A549 (cell line): ENCODE measurements around the gene IFI44. TPM values are rescaled to one million over a fixed set of nuclear protein-coding genes. Genes with fewer than 3 reads are reported as not detected.

ENCODE experiments used
- ATAC-seq, 2 experiments: fragments of 200-7000 bp in 1 of 2; fragments of >200 bp in 1 of 2; cut with Nextera tagmentation in 1 of 2; cut with Tn5 transposase in 1 of 2; 3 replicates each; pipeline versions ENCODE4 v1.8.0 to v1.9.1; 2018 to 2020; ENCODE audit warnings: mild to moderate bottlenecking in 1 of 2, moderate library complexity in 1 of 2
- CTCF ChIA-PET: fragments of 300-600 bp; sonication (Branson Sonifier 250); formaldehyde crosslinking; extraction: SDS; loops from one replicate; lab custom pipeline; 2021; ENCODE audit warnings: antibody characterized with exemption, inconsistent platforms; lab: Yijun Ruan, JAX
- POLR2A ChIA-PET: fragments of 350-600 bp; formaldehyde crosslinking; extraction: SDS; loops from one replicate; lab custom pipeline; 2021; ENCODE audit warnings: antibody characterized with exemption, inconsistent platforms; lab: Yijun Ruan, JAX
- DNase-seq, 2 experiments: peaks; one replicate each; pipeline versions ENCODE4 v3.0.0 to v3.0.0-alpha.2; 2011 to 2016; ENCODE audit warnings: low read depth in 1 of 2, low spot score in 1 of 2
- FAIRE-seq: peaks from 2 replicates; lab custom pipeline; 2011; peaks lifted over from hg19 to GRCh38; lab: Jason Lieb, UNC
- H3K27ac ChIP-seq, 2 experiments: fragments of >200 bp; sonication (Bioruptor Twin); formaldehyde crosslinking; 3 replicates each; pipeline ENCODE4 v1.5.1; 2016 to 2017
- H3K4me1 ChIP-seq: fragments of >200 bp; sonication (Bioruptor Twin); formaldehyde crosslinking; 3 replicates; pipeline ENCODE4 v1.6.1; 2016
- H3K4me2 ChIP-seq: fragments of >200 bp; sonication (Bioruptor Twin); formaldehyde crosslinking; 3 replicates; pipeline ENCODE4 v1.6.1; 2016
- H3K4me3 ChIP-seq: fragments of >200 bp; sonication (Bioruptor Twin); formaldehyde crosslinking; 3 replicates; pipeline ENCODE4 v1.5.1; 2016
- H3K9me3 ChIP-seq: fragments of >200 bp; sonication (Bioruptor Twin); formaldehyde crosslinking; 3 replicates; pipeline ENCODE4 v1.6.1; 2016
- BCL3 ChIP-seq: fragments of >200 bp; sonication (Bioruptor Twin); formaldehyde crosslinking; IDR thresholded peaks from 3 replicates; pipeline ENCODE4 v1.6.1; 2016
- CEBPB ChIP-seq, 2 experiments: fragments of >200 bp in 1 of 2; sonication (Bioruptor Twin) in 1 of 2; formaldehyde crosslinking in 1 of 2; IDR thresholded peaks; 2 replicates each; pipeline ENCODE4 v1.6.1; 2012 to 2016
- CHD2 ChIP-seq: fragments of 150-350 bp; IDR thresholded peaks from 2 replicates; pipeline ENCODE4 v1.6.1; 2014; ENCODE audit warnings: low read length; ENCODE audit not compliant: partially characterized antibody
- CHD4 ChIP-seq: fragments of 200-600 bp; sonication (generic); IDR thresholded peaks from 2 replicates; pipeline ENCODE4 v1.6.1; 2016; ENCODE audit warnings: antibody characterized with exemption, mild to moderate bottlenecking, borderline replicate concordance
- ELK1 ChIP-seq: fragments of 150-350 bp; IDR thresholded peaks from 2 replicates; pipeline ENCODE4 v1.6.1; 2014; ENCODE audit warnings: low read depth, mild to moderate bottlenecking, low read length
- ESRRA ChIP-seq: fragments of 150-350 bp; IDR thresholded peaks from 2 replicates; pipeline ENCODE4 v1.6.1; 2014; ENCODE audit warnings: mild to moderate bottlenecking, low read length, borderline replicate concordance
- FOSL2 ChIP-seq, 2 experiments: fragments of 450-650 bp in 1 of 2; fragments of >200 bp in 1 of 2; sonication (Bioruptor Twin) in 1 of 2; formaldehyde crosslinking; IDR thresholded peaks; 2 replicates each; pipeline versions ENCODE4 v1.5.0 to v1.6.1; 2016 to 2020; ENCODE audit warnings: mild to moderate bottlenecking in 1 of 2, moderate library complexity in 1 of 2
- GATA3 ChIP-seq: IDR thresholded peaks from 2 replicates; pipeline ENCODE4 v1.6.1; 2012; ENCODE audit warnings: borderline replicate concordance
- HEYL ChIP-seq: fragments of 250-450 bp; sonication (Bioruptor Pico); IDR thresholded peaks from 2 replicates; pipeline ENCODE4 v1.8.0; 2021; ENCODE audit warnings: mild to moderate bottlenecking, moderate library complexity
- HOXB13 ChIP-seq: fragments of 250-450 bp; sonication (Bioruptor Pico); IDR thresholded peaks from 2 replicates; pipeline ENCODE4 v1.5.0; 2020; ENCODE audit warnings: low read depth, mild to moderate bottlenecking, moderate library complexity
- HOXB5 ChIP-seq: fragments of 250-450 bp; sonication (Bioruptor Pico); IDR thresholded peaks from 2 replicates; pipeline ENCODE4 v1.5.0; 2020; ENCODE audit warnings: mild to moderate bottlenecking, moderate library complexity
- JUNB ChIP-seq: fragments of >200 bp; sonication (Bioruptor Twin); formaldehyde crosslinking; IDR thresholded peaks from 2 replicates; pipeline ENCODE4 v1.6.1; 2016
- KDM5A ChIP-seq: fragments of 200-600 bp; sonication (generic); IDR thresholded peaks from 2 replicates; pipeline ENCODE4 v1.6.1; 2016; ENCODE audit warnings: antibody characterized with exemption, mild to moderate bottlenecking
- MAZ ChIP-seq: fragments of 150-350 bp; IDR thresholded peaks from 2 replicates; pipeline ENCODE4 v1.6.1; 2014; ENCODE audit warnings: antibody characterized with exemption, low read depth, low read length, borderline replicate concordance
- NPAS2 ChIP-seq: fragments of 250-450 bp; sonication (Bioruptor Pico); IDR thresholded peaks from 2 replicates; pipeline ENCODE4 v1.8.0; 2022; ENCODE audit warnings: mild to moderate bottlenecking, moderate library complexity, borderline replicate concordance
- NR3C1 ChIP-seq: fragments of >200 bp; sonication (Bioruptor Twin); formaldehyde crosslinking; IDR thresholded peaks from 3 replicates; pipeline ENCODE4 v1.6.1; 2017
- POLR2A ChIP-seq: IDR thresholded peaks from 2 replicates; pipeline ENCODE4 v1.6.1; 2012; ENCODE audit warnings: mild to moderate bottlenecking, low read length
- POLR2AphosphoS2 ChIP-seq: conservative IDR thresholded peaks from 2 replicates; pipeline ENCODE4 v1.6.1; 2012; ENCODE audit warnings: low read length, improper control_type of control experiment, inconsistent platforms
- RAD21 ChIP-seq, 2 experiments: fragments of >200 bp in 1 of 2; sonication (Bioruptor Twin) in 1 of 2; formaldehyde crosslinking in 1 of 2; IDR thresholded peaks in 1 of 2; conservative IDR thresholded peaks in 1 of 2; 2 replicates in 1 of 2; 3 replicates in 1 of 2; pipeline ENCODE4 v1.6.1; 2012 to 2018; ENCODE audit warnings: inconsistent platforms in 1 of 2
- REST ChIP-seq: fragments of 200-600 bp; sonication (generic); IDR thresholded peaks from 2 replicates; pipeline ENCODE4 v1.6.1; 2016; ENCODE audit warnings: antibody characterized with exemption, mild to moderate bottlenecking, moderate library complexity
- RFX5 ChIP-seq: fragments of 450-650 bp; IDR thresholded peaks from 2 replicates; pipeline ENCODE4 v1.7.1; 2014; ENCODE audit warnings: antibody characterized with exemption, mild to moderate bottlenecking, moderate library complexity
- SMC3 ChIP-seq: fragments of >200 bp; sonication (Bioruptor Twin); formaldehyde crosslinking; IDR thresholded peaks from 3 replicates; pipeline ENCODE4 v1.6.1; 2018; ENCODE audit warnings: inconsistent platforms
- TFCP2L1 ChIP-seq: fragments of 250-450 bp; sonication (Bioruptor Pico); IDR thresholded peaks from 2 replicates; pipeline ENCODE4 v1.5.0; 2021; ENCODE audit warnings: mild to moderate bottlenecking
- TP53 ChIP-seq: fragments of 250-450 bp; sonication (Bioruptor Pico); IDR thresholded peaks from 2 replicates; pipeline ENCODE4 v1.5.0; 2021; ENCODE audit warnings: mild to moderate bottlenecking, moderate library complexity
- ZC3H11A ChIP-seq: fragments of 450-650 bp; IDR thresholded peaks from 2 replicates; pipeline ENCODE4 v1.6.1; 2014; ENCODE audit warnings: antibody characterized with exemption, mild to moderate bottlenecking
- ZFP36 ChIP-seq: fragments of 450-650 bp; IDR thresholded peaks from 2 replicates; pipeline ENCODE4 v1.6.1; 2014; ENCODE audit warnings: borderline replicate concordance; ENCODE audit not compliant: partially characterized antibody
- WGBS: methylation state at CpG from one replicate; pipeline ENCODE4 v1.1.6; 2017; ENCODE audit errors: missing lambda C conversion rate; 5-methylcytosine and 5-hydroxymethylcytosine counted together
- polyA plus RNA-seq, 4 experiments: library from polyadenylated mRNA; depleted of rRNA in 3 of 4; stranded (reverse); fragments of >200 nt; fragmentation: RNase III in 1 of 4; extraction: RNeasy Plus Mini Kit Qiagen cat#74134 plus additional on column Dnase treatment in 1 of 4; gene quantifications; 2 replicates in 3 of 4; 3 replicates in 1 of 4; pipeline ENCODE4 v1.2.3, GENCODE V29; 2011 to 2017
- TF ChIP-seq, protein P1 (sequence below): IDR thresholded peaks from 2 replicates; pipeline ENCODE4 v1.6.1; 2012

IFI44 gene
- polyA plus RNA-seq, 2 of the 4 experiments (the other 2 are of a cell fraction): 0.05 to 0.44 TPM

- no peak overlapping the region for H3K27ac ChIP-seq
- no peak for TF ChIP-seq ZC3H11A
- no peak for TF ChIP-seq CHD2
- no peak for TF ChIP-seq ZFP36
- TF ChIP-seq FOSL2 (IDR thresholded peaks at IDR 0.05): no peak
- no peak for TF ChIP-seq FOSL2 (CRISPR knock-in tag; IDR thresholded peaks at IDR 0.05)
- TF ChIP-seq NR3C1: no peak
- TF ChIP-seq GATA3: no peak
- TF ChIP-seq SMC3: no peak
- no peak for TF ChIP-seq TP53 (CRISPR knock-in tag)
- 6% methylated on average over 3 of the region's 3 CpGs for WGBS
- ChIA-PET POLR2A (no interaction called here), CTCF (interaction anchor here (1.4 to 2.9 kb wide), 2 partner anchors 11 to 531 kb away, joined by 3 to 7 read pairs; no protein-coding TSS in a partner anchor)
- H3K4me3 ChIP-seq: no peak overlapping the region
- ATAC-seq (no peak), DNase-seq (no peak), FAIRE-seq (no peak)
- H3K4me2 ChIP-seq: no peak overlapping the region
- H3K4me1 ChIP-seq: no peaks in the 10 kb centered on the region
- H3K9me3 ChIP-seq: no peaks in the 10 kb centered on the region
These were observed 27.4 kb downstream of the IFI44 start for GRCh38 chr1:78676993-78677392.

- ChIA-PET POLR2A (no interaction called here), CTCF (interaction anchor here (1.1 to 2.9 kb wide), 4 partner anchors 10 to 532 kb away, joined by 3 to 10 read pairs (median 5); no protein-coding TSS in a partner anchor)
- no peak overlapping the region for H3K27ac ChIP-seq
- TF ChIP-seq KDM5A: no peak
- no peak for TF ChIP-seq HEYL (CRISPR knock-in tag)
- no peak for TF ChIP-seq HOXB5 (CRISPR knock-in tag)
- no peak for TF ChIP-seq TFCP2L1 (CRISPR knock-in tag)
- no peak for TF ChIP-seq POLR2A
- no peak for TF ChIP-seq MAZ
- TF ChIP-seq NPAS2 (CRISPR knock-in tag): no peak
- TF ChIP-seq ESRRA: no peak
- TF ChIP-seq BCL3: no peak
- TF ChIP-seq JUNB: no peak
- no peak for TF ChIP-seq CHD4
- no peak for TF ChIP-seq TP53 (CRISPR knock-in tag)
- TF ChIP-seq HOXB13 (CRISPR knock-in tag): no peak
- TF ChIP-seq CEBPB (IDR thresholded peaks at IDR 0.05): no peak
- TF ChIP-seq POLR2AphosphoS2: no peak
- DNase-seq (no peak), FAIRE-seq (no peak), ATAC-seq (no peak)
- H3K4me2 ChIP-seq: no peak overlapping the region
- 31% methylated on average over 3 of the region's 3 CpGs for WGBS
- H3K4me3 ChIP-seq: no peak overlapping the region
- H3K9me3 ChIP-seq: no peaks in the 10 kb centered on the region
- H3K4me1 ChIP-seq: no peaks in the 10 kb centered on the region
These were observed 28.2 kb downstream of the IFI44 start for GRCh38 chr1:78677788-78678187.

DNA sequence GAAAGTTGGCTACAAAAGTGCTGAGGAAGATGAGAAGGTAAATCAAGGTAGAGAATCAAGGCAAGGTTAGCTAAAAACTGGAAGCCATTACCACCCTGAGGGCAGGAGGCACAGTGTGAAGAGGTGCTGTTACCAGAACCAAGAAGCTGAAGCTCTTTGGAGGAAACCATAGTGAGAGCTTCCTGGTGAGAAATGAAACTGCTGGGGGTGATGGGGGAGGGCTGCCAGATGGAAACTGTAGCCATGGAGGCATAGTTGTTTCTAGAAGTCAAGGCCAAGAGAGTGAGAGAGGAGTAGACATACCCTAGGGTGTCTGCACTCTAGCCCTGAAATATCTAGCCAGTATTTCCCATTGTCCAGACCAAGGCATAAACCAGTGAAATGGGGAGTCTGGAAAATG, 28.7 kb downstream of the IFI44 start:
- ChIA-PET CTCF (interaction anchor here (1.1 to 2.9 kb wide), 4 partner anchors 10 to 532 kb away, joined by 3 to 10 read pairs (median 5); no protein-coding TSS in a partner anchor), POLR2A (no interaction called here)
- DNase-seq (no peak), ATAC-seq (no peak)
- no peaks in the 10 kb centered on the region for H3K9me3 ChIP-seq
- TF ChIP-seq ELK1 (no peak), GATA3 (no peak), CHD4 (no peak), REST (no peak), JUNB (no peak), RAD21 (conservative IDR thresholded peaks at IDR 0.05 in 1 of 2, IDR thresholded peaks at IDR 0.05 in 1 of 2) (no peak), RFX5 (no peak), POLR2AphosphoS2 (no peak)
- TF ChIP-seq, protein P1, sequence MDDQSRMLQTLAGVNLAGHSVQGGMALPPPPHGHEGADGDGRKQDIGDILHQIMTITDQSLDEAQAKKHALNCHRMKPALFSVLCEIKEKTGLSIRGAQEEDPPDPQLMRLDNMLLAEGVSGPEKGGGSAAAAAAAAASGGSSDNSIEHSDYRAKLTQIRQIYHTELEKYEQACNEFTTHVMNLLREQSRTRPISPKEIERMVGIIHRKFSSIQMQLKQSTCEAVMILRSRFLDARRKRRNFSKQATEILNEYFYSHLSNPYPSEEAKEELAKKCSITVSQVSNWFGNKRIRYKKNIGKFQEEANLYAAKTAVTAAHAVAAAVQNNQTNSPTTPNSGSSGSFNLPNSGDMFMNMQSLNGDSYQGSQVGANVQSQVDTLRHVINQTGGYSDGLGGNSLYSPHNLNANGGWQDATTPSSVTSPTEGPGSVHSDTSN: no peak
- TF ChIP-seq, all 56 proteins: peak for 0
- no peak overlapping the region for H3K4me2 ChIP-seq
- no peak overlapping the region for H3K4me3 ChIP-seq
- H3K4me1 ChIP-seq: no peaks in the 10 kb centered on the region
- no peak overlapping the region for H3K27ac ChIP-seq
- no peak for FAIRE-seq
